ENCODE measurements around the gene MYCT1.

- TF ChIP-seq CTCF (IDR thresholded peaks at IDR 0.05; ENCODE audit: poor library complexity) = no peak
- TF ChIP-seq EZH2phosphoT487 (IDR thresholded peaks at IDR 0.05; ENCODE audit: low read depth, severe bottlenecking, unreplicated experiment) = no peak
Measured at GRCh38 chr6:152749336-152749735, 51.6 kb downstream of the MYCT1 start.
